HCT116 (cell line): ENCODE data around the gene NFATC1. TPM values are rescaled to one million over a fixed set of nuclear protein-coding genes. Genes with fewer than 3 reads are reported as not detected.
A peak's percentile ranks its signal among the peaks of the same experiment; 100 is the strongest.

Experiments used
- ATAC-seq: fragments of 200-7000 bp; cut with Tn5 transposase; 2 replicates; pipeline ENCODE4 v1.9.1; 2020; ENCODE audit warnings: mild to moderate bottlenecking, moderate library complexity
- BruUV-seq: library from RNA; stranded (reverse); fragments of 400-500 nt; replicated peaks from 2 replicates; lab custom pipeline; 2021; lab: Mats Ljungman, UMichigan
- CTCF ChIA-PET: fragments of 300-600 bp; sonication (Branson Sonifier 250); formaldehyde crosslinking; loops from one replicate; lab custom pipeline; 2021; ENCODE audit warnings: antibody characterized with exemption; lab: Charles Lee
- POLR2A ChIA-PET: fragments of 300-600, 350-600 bp; sonication (Branson Sonifier 250); formaldehyde crosslinking; loops from one replicate; lab custom pipeline; 2021; ENCODE audit warnings: antibody characterized with exemption; lab: Charles Lee
- RAD21 ChIA-PET, 2 experiments: fragments of 300-600 bp; sonication (Branson Sonifier 250); formaldehyde crosslinking; loops; one replicate each; lab custom pipeline; 2023; ENCODE audit warnings: low total read pairs in 2 of 2; ENCODE audit not compliant: uncharacterized antibody in 2 of 2, unreplicated experiment in 2 of 2, low non-redundant PET in 1 of 2; lab: Charles Lee
- DNase-seq: peaks from one replicate; pipeline ENCODE4 v3.0.0-alpha.2; 2010; ENCODE audit warnings: low read depth, low spot score
- H2AFZ ChIP-seq: fragments of 200-600 bp; shearing (Covaris generic), sonication (generic); 2 replicates; pipeline ENCODE4 v1.6.1; 2017; ENCODE audit warnings: low read depth, mixed run types, mixed read lengths, antibody characterized with exemption, low read length; ENCODE audit not compliant: poor library complexity, severe bottlenecking
- H3K27ac ChIP-seq: 2 replicates; pipeline ENCODE4 v1.5.1; 2012; ENCODE audit warnings: low read depth, low read length
- H3K27me3 ChIP-seq: fragments of 200-600 bp; sonication (generic); 2 replicates; pipeline ENCODE4 v1.6.1; 2016; ENCODE audit warnings: mixed run types, low read length, mixed read lengths; ENCODE audit not compliant: insufficient read depth
- H3K36me3 ChIP-seq, 2 experiments: fragments of 200-500 bp in 1 of 2; fragments of 200-600 bp in 1 of 2; sonication (Bioruptor generic) in 1 of 2; sonication (generic) in 1 of 2; 2 replicates each; pipeline versions ENCODE4 v1.5.1 to v1.6.1; 2014 to 2016; ENCODE audit warnings: low read length in 2 of 2, inconsistent platforms in 1 of 2, mixed read lengths in 1 of 2, mixed run types in 1 of 2; ENCODE audit not compliant: insufficient read depth in 2 of 2, control insufficient read depth in 1 of 2
- H3K4me1 ChIP-seq, 2 experiments: fragments of 200-600 bp in 1 of 2; sonication (generic) in 1 of 2; 2 replicates each; pipeline versions ENCODE4 v1.5.1 to v1.6.1; 2012 to 2017; ENCODE audit warnings: low read length in 2 of 2, inconsistent platforms in 1 of 2, mild to moderate bottlenecking in 1 of 2, mixed read lengths in 1 of 2, mixed run types in 1 of 2, moderate library complexity in 1 of 2; ENCODE audit not compliant: insufficient read depth in 2 of 2, control insufficient read depth in 1 of 2
- H3K4me2 ChIP-seq: fragments of 200-600 bp; sonication (generic); 2 replicates; pipeline ENCODE4 v1.6.1; 2017; ENCODE audit warnings: mixed run types, low read length, mixed read lengths
- H3K4me3 ChIP-seq, 2 experiments: fragments of 200-600 bp in 1 of 2; sonication (generic) in 1 of 2; replicated peaks in 1 of 2; 2 replicates each; pipeline ENCODE4 v1.5.1; 2011 to 2016; ENCODE audit warnings: low read length in 2 of 2, control low read depth in 1 of 2, low read depth in 1 of 2, mild to moderate bottlenecking in 1 of 2, mixed read lengths in 1 of 2, mixed run types in 1 of 2
- H3K79me2 ChIP-seq: fragments of 200-600 bp; sonication (generic); 2 replicates; pipeline ENCODE4 v1.6.1; 2017; ENCODE audit warnings: mild to moderate bottlenecking, mixed run types, low read length, moderate library complexity, mixed read lengths; ENCODE audit not compliant: insufficient read depth
- H3K9ac ChIP-seq: fragments of 200-600 bp; sonication (generic); 2 replicates; pipeline ENCODE4 v1.6.1; 2016; ENCODE audit warnings: low read length, mixed read lengths
- H3K9me2 ChIP-seq: fragments of 200-600 bp; sonication (generic), shearing (Covaris generic); 2 replicates; pipeline ENCODE4 v1.6.1; 2017; ENCODE audit warnings: mixed run types, mild to moderate bottlenecking, moderate library complexity; ENCODE audit not compliant: insufficient read depth
- H3K9me3 ChIP-seq, 2 experiments: fragments of 200-500 bp in 1 of 2; fragments of 200-600 bp in 1 of 2; sonication (Bioruptor generic) in 1 of 2; sonication (generic) in 1 of 2; 2 replicates each; pipeline ENCODE4 v1.6.1; 2014 to 2017; ENCODE audit warnings: low read length in 2 of 2, mixed read lengths in 2 of 2, inconsistent platforms in 1 of 2, low read depth in 1 of 2, mild to moderate bottlenecking in 1 of 2, mixed run types in 1 of 2, moderate library complexity in 1 of 2; ENCODE audit not compliant: control insufficient read depth in 1 of 2, insufficient read depth in 1 of 2
- H4K20me1 ChIP-seq: fragments of 200-600 bp; sonication (generic), shearing (Covaris generic); 2 replicates; pipeline ENCODE4 v1.6.1; 2017; ENCODE audit warnings: mixed run types, mild to moderate bottlenecking, moderate library complexity; ENCODE audit not compliant: insufficient read depth
- CBX3 ChIP-seq: IDR thresholded peaks from 2 replicates; pipeline ENCODE4 v1.6.1; 2012; ENCODE audit warnings: low read depth
- CEBPB ChIP-seq: IDR thresholded peaks from 2 replicates; pipeline ENCODE4 v1.6.1; 2012; ENCODE audit warnings: low read depth
- EGR1 ChIP-seq: IDR thresholded peaks from 2 replicates; pipeline ENCODE4 v1.6.1; 2012; ENCODE audit warnings: low read depth
- EZH2phosphoT487 ChIP-seq: fragments of 200-600 bp; IDR thresholded peaks from 2 replicates; pipeline ENCODE4 v1.6.1; 2018; ENCODE audit warnings: antibody characterized with exemption, borderline replicate concordance
- POLR2A ChIP-seq: IDR thresholded peaks from 2 replicates; pipeline ENCODE4 v1.7.0; 2011; ENCODE audit warnings: borderline replicate concordance; ENCODE audit not compliant: insufficient read depth, insufficient read length; ENCODE audit errors: extremely low read depth
- POLR2AphosphoS5 ChIP-seq: IDR thresholded peaks from 2 replicates; pipeline ENCODE4 v1.6.1; 2011; ENCODE audit warnings: mild to moderate bottlenecking, low read depth, low read length, moderate library complexity
- YY1 ChIP-seq: IDR thresholded peaks from 2 replicates; pipeline ENCODE4 v1.6.1; 2011; ENCODE audit warnings: low read length, low read depth, moderate library complexity, mild to moderate bottlenecking; ENCODE audit not compliant: insufficient replicate concordance; ENCODE audit errors: extremely low read depth
- intact Hi-C: fragments of 100-400 bp; cut with micrococcal nuclease; formaldehyde crosslinking; loops from 2 replicates; pipeline ENCODE4 v1.10.0; 2022
- total RNA-seq: library from RNA; stranded (reverse); gene quantifications from one replicate; pipeline ENCODE4 v1.2.1, GENCODE V29; 2021; ENCODE audit not compliant: unreplicated experiment
- TF ChIP-seq, protein P1 (sequence below): IDR thresholded peaks from 2 replicates; pipeline ENCODE4 v1.6.1; 2011; ENCODE audit warnings: mild to moderate bottlenecking, low read length, moderate library complexity; ENCODE audit not compliant: insufficient replicate concordance; ENCODE audit errors: extremely low read depth

The NFATC1 gene
- total RNA-seq, 1 experiment from 2014 or later = 20.8 TPM

GRCh38 chr18:79569720-79570119 is 174.0 kb downstream of the NFATC1 start:
- ChIA-PET CTCF (interaction anchor here (0.6 kb wide), 1 partner anchor 697 kb away, joined by 3 read pairs; no protein-coding TSS in a partner anchor), POLR2A (no interaction called here), RAD21 (no interaction called here)
- Histone ChIP-seq H3K27ac (peak overlapping the region; percentile 87), H3K4me3 (peak overlapping the region; percentile 38 to 51), H2AFZ (peak overlapping the region; percentile 94), H3K4me1 (peaks cover 24 to 33% of the 10 kb centered on the region in 2 experiments), H3K4me2 (peak overlapping the region; percentile 84), H3K9me2 (no peaks in the 10 kb centered on the region), H3K36me3 (no peaks in the 10 kb centered on the region), H3K9ac (peak overlapping the region; percentile 18), H3K9me3 (peaks cover 16 to 24% of the 10 kb centered on the region in 2 experiments; a peak in 2 of 4 replicates), H4K20me1 (no peaks in the 10 kb centered on the region), H3K27me3 (no peaks in the 10 kb centered on the region), H3K79me2 (no peaks in the 10 kb centered on the region)
- DNase-seq (no peak), ATAC-seq (peak; percentile 29)
- no TSS peak for BruUV-seq
- no peak for TF ChIP-seq CBX3
- TF ChIP-seq, protein P1, sequence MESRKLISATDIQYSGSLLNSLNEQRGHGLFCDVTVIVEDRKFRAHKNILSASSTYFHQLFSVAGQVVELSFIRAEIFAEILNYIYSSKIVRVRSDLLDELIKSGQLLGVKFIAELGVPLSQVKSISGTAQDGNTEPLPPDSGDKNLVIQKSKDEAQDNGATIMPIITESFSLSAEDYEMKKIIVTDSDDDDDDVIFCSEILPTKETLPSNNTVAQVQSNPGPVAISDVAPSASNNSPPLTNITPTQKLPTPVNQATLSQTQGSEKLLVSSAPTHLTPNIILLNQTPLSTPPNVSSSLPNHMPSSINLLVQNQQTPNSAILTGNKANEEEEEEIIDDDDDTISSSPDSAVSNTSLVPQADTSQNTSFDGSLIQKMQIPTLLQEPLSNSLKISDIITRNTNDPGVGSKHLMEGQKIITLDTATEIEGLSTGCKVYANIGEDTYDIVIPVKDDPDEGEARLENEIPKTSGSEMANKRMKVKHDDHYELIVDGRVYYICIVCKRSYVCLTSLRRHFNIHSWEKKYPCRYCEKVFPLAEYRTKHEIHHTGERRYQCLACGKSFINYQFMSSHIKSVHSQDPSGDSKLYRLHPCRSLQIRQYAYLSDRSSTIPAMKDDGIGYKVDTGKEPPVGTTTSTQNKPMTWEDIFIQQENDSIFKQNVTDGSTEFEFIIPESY = no peak
- TF ChIP-seq CEBPB = no peak
- no peak for TF ChIP-seq POLR2A
- TF ChIP-seq EGR1 = no peak
- TF ChIP-seq EZH2phosphoT487 = no peak
- TF ChIP-seq POLR2AphosphoS5 = 0 out of 2 replicates have a peak, but pooled peaks have one; percentile 13
- TF ChIP-seq YY1 = peak; percentile 5
- intact Hi-C loops = no loop called here
